Esophagus squamous epithelium (tissue), 5 donors: ENCODE data around the gene RASSF5. TPM values are rescaled to one million over a fixed set of nuclear protein-coding genes. Genes with fewer than 3 reads are reported as not detected.
A peak's percentile ranks its signal among the peaks of the same experiment; 100 is the strongest.

Experiments used
- DNase-seq: peaks from one replicate; lab custom pipeline; 2025; lab: John Stamatoyannopoulos, UW
- H3K27ac ChIP-seq, 4 donors: fragments of 200-600 bp; sonication (generic); one replicate each; pipeline ENCODE4 v1.5.1; 2016 to 2019; ENCODE audit warnings: mild to moderate bottlenecking in 1 of 4
- H3K27me3 ChIP-seq, 4 donors: fragments of 200-600 bp; sonication (generic); 1 replicate in 3 of 4; 2 replicates in 1 of 4; pipeline versions ENCODE4 v1.5.1 to v1.6.0; 2017 to 2021; ENCODE audit warnings: antibody characterized with exemption in 1 of 4
- H3K36me3 ChIP-seq, 3 donors: fragments of 200-600 bp; sonication (generic); one replicate each; pipeline ENCODE4 v1.5.1; 2016 to 2019
- H3K4me1 ChIP-seq, 3 donors: fragments of 200-600 bp; sonication (generic); one replicate each; pipeline ENCODE4 v1.5.1; 2017 to 2019
- H3K4me3 ChIP-seq, 4 donors: fragments of 200-600 bp; sonication (generic); 1 replicate in 3 of 4; 2 replicates in 1 of 4; pipeline ENCODE4 v1.5.1; 2016 to 2019; ENCODE audit warnings: mild to moderate bottlenecking in 2 of 4, moderate library complexity in 1 of 4
- H3K9me3 ChIP-seq, 3 donors: fragments of 200-600 bp; sonication (generic); one replicate each; pipeline ENCODE4 v1.5.1; 2016 to 2019
- POLR2A ChIP-seq, 4 donors: fragments of 450-650 bp; IDR thresholded peaks; one replicate each; pipeline ENCODE4 v1.6.1; 2017; ENCODE audit warnings: antibody characterized with exemption in 4 of 4, mild to moderate bottlenecking in 4 of 4, moderate library complexity in 3 of 4
- WGBS, 2 donors: methylation state at CpG; one replicate each; pipeline ENCODE4 v1.1.5; 2018; 5-methylcytosine and 5-hydroxymethylcytosine counted together
- intact Hi-C: fragments of 100-400 bp; cut with DNase I; formaldehyde crosslinking; loops from one replicate; pipeline ENCODE4 v1.15.0; 2022
- total RNA-seq, 4 donors: library from RNA; depleted of rRNA; stranded (reverse); fragments of >200 nt; gene quantifications; one replicate each; pipeline ENCODE4 v1.1.0, GENCODE V29; 2016
- TF ChIP-seq, protein P1 (sequence below), 6 experiments: fragments of 450-650 bp in 4 of 6; fragments of 200-600 bp in 2 of 6; sonication (generic) in 2 of 6; IDR thresholded peaks; one replicate each; pipeline ENCODE4 v1.5.1; 2016 to 2019; ENCODE audit warnings: antibody characterized with exemption in 6 of 6, mild to moderate bottlenecking in 4 of 6, moderate library complexity in 4 of 6
- donor health status: DM: yes; HTN: yes; CAD: no.

RASSF5 gene
- total RNA-seq, 4 donors from 2014 or later, result 29.2 to 85.3 (median 35.1) TPM

DNA sequence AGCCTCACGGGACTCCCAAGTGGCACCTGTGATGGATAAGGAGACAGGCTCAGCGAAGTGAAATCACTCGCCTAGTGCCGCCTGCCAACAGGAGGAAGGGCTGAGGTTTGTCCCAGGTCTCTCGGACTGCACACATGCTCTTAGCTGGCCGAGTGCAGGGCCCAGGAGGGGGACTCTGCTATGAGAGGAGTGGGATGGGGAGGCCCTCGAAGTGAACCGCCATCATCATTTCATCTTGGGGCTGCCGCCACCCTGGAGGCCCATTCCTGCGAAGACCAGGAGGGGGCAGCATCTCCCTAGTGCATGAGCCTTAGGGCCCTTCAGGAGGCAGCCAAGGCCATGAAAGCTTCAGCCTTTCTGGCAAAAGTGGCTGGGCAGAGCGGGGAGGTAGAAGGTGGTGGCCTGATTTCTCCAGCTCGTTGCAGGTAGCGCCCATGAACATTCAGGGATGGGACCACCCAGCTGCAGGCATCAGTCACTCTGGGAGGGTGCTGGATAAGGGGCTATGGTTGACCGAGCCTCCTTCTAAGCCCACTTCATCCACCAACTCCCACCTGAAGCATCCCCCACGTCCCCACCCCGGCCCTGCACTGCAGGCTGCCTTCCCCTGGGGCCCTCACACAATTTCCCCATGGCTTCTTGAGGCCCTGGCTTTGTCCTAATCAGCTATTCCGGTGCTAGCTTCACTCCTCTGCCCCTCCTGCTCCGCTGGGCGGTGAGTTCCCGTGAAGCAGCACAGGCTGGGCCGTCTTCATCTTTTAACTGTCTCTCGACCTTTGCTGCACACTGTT lies 17.2 kb upstream of the RASSF5 start:
- Histone ChIP-seq H3K9me3 (no peaks in the 10 kb centered on the region), H3K27ac (no peak overlapping the region), H3K27me3 (no peaks in the 10 kb centered on the region), H3K4me1 (peaks cover 4 to 24% (median 4%) of the 10 kb centered on the region in 3 donors), H3K4me3 (no peak overlapping the region), H3K36me3 (peaks cover 0 to 80% (median 10%) of the 10 kb centered on the region in 3 donors)
- TF ChIP-seq, protein P1, sequence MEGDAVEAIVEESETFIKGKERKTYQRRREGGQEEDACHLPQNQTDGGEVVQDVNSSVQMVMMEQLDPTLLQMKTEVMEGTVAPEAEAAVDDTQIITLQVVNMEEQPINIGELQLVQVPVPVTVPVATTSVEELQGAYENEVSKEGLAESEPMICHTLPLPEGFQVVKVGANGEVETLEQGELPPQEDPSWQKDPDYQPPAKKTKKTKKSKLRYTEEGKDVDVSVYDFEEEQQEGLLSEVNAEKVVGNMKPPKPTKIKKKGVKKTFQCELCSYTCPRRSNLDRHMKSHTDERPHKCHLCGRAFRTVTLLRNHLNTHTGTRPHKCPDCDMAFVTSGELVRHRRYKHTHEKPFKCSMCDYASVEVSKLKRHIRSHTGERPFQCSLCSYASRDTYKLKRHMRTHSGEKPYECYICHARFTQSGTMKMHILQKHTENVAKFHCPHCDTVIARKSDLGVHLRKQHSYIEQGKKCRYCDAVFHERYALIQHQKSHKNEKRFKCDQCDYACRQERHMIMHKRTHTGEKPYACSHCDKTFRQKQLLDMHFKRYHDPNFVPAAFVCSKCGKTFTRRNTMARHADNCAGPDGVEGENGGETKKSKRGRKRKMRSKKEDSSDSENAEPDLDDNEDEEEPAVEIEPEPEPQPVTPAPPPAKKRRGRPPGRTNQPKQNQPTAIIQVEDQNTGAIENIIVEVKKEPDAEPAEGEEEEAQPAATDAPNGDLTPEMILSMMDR (IDR thresholded peaks at IDR 0.05), result peak; percentile 67 to 95 (median 92)
- no peak for TF ChIP-seq POLR2A (IDR thresholded peaks at IDR 0.05)
- WGBS, 2 donors, result 71 to 75% methylated on average over 12 to 13 of the region's 22 CpGs
- intact Hi-C loops, result loop anchor here (5.0 to 10.0 kb wide), 2 partner anchors 92 to 175 kb away; no protein-coding TSS in a partner anchor
- DNase-seq, result no peak

DNA sequence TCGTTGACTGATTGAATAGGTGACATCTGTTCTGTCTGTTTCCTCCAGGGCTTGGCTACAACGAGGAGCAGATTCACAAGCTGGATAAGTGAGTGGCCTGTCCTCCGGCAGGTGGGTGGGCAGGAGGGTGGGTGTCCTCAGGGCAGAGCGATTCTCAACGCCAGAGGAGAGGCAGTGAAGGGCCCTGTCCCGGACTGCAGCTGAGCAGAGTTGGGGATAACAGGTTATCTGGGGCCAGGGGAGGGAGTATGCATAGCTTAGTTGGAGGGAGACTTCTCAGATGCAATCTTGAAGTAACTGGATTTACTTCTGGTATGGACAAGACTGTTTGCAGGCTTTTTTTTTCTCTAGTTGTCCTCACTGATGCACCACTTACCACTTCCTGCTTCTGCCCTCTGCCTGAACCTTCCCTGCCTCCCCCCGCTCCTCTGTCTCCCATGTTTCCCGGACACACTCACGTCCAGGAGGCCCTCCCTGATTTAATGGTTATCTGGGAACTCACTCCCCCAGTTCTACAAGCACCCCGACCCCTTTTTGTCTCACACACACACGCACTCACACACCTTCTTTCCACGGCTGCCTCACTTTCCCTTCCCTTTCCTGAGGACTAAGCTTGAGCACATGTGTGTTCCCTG lies 16.4 kb upstream of the RASSF5 start:
- Histone ChIP-seq H3K36me3 (peaks cover 0 to 74% (median 10%) of the 10 kb centered on the region in 3 donors), H3K9me3 (no peaks in the 10 kb centered on the region), H3K27ac (no peak overlapping the region), H3K4me1 (peaks cover 7 to 31% (median 11%) of the 10 kb centered on the region in 3 donors), H3K27me3 (no peaks in the 10 kb centered on the region), H3K4me3 (no peak overlapping the region)
- WGBS, 2 donors, result 80 to 88% methylated on average over 12 of the region's 12 CpGs
- no peak for DNase-seq
- intact Hi-C loops, result loop anchor here (5.0 kb wide), 1 partner anchor 91 kb away; no protein-coding TSS in a partner anchor
- no peak for TF ChIP-seq POLR2A (IDR thresholded peaks at IDR 0.05)
- TF ChIP-seq, protein P1 (IDR thresholded peaks at IDR 0.05), result no peak

DNA sequence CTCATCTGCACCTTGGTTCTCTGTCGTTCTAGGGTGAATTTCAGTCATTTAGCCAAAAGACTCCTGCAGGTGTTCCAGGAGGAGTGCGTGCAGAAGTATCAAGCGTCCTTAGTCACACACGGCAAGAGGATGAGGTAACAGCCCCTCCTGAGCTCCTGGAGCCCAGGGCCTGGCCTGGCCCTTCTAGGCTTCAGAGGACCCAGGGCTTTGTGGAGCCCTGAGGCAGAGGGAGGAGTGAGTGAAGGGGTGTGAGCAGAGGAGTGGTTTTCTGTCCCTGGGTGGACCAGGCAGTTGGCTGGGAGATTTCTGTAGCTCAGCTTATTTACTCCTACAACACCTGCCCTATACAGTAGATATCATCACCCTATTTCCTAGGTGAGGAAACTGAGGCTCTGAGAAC lies 15.7 kb upstream of the RASSF5 start:
- peaks cover 0 to 74% (median 10%) of the 10 kb centered on the region in 3 donors for H3K36me3 ChIP-seq

DNA sequence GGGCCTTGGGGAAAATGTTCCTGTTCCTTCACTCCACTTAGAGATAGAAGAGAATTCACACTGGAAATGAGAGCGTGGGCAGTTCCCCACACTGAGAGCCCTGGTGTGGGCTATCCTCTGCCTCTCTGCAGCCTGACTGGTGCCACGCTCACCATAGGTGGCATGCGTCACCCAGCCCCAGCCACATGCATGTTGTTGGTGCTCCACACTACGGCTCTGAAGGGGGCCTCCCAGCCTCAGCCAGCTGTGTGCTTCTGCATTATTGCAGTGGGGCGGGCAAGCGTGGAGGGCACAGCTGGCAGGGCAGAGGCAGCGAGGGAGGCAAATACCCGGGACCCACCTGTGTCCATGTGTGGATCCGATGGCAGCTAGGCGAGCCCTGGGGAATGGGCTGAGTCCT lies 14.7 kb upstream of the RASSF5 start:
- Histone ChIP-seq H3K9me3 (no peaks in the 10 kb centered on the region), H3K4me1 (peaks cover 11 to 43% (median 22%) of the 10 kb centered on the region in 3 donors), H3K27me3 (no peaks in the 10 kb centered on the region), H3K27ac (no peak overlapping the region), H3K36me3 (peaks cover 0 to 64% (median 10%) of the 10 kb centered on the region in 3 donors), H3K4me3 (no peak overlapping the region)
- 100% methylated on average over 5 of the region's 10 CpGs; no CpG with 5 or more reads in 1 of the 2 donors for WGBS, 2 donors
- TF ChIP-seq, protein P1 (IDR thresholded peaks at IDR 0.05), result no peak
- TF ChIP-seq POLR2A (IDR thresholded peaks at IDR 0.05), result no peak
- intact Hi-C loops, result loop anchor here (5.0 kb wide), 1 partner anchor 90 kb away; no protein-coding TSS in a partner anchor
- DNase-seq, result no peak

More for the DNA sequence above, 15.7 kb upstream of the RASSF5 start:
- Histone ChIP-seq H3K27me3 (no peaks in the 10 kb centered on the region), H3K27ac (no peak overlapping the region), H3K4me3 (no peak overlapping the region), H3K9me3 (no peaks in the 10 kb centered on the region), H3K4me1 (peaks cover 11 to 38% (median 18%) of the 10 kb centered on the region in 3 donors)
- no peak for TF ChIP-seq POLR2A (IDR thresholded peaks at IDR 0.05)
- TF ChIP-seq, protein P1 (IDR thresholded peaks at IDR 0.05), result no peak
- 84 to 100% methylated on average over 1 to 4 of the region's 4 CpGs for WGBS, 2 donors
- no peak for DNase-seq
- intact Hi-C loops, result loop anchor here (5.0 kb wide), 1 partner anchor 91 kb away; no protein-coding TSS in a partner anchor
